ENCODE data around the gene TNS3. TPM values are rescaled to one million over a fixed set of nuclear protein-coding genes. Genes with fewer than 3 reads are reported as not detected.

The TNS3 gene
- total and polyA plus RNA-seq, 3 experiments from 2014 or later, result 1.4 to 1.5 TPM; not detected in 1

DNA sequence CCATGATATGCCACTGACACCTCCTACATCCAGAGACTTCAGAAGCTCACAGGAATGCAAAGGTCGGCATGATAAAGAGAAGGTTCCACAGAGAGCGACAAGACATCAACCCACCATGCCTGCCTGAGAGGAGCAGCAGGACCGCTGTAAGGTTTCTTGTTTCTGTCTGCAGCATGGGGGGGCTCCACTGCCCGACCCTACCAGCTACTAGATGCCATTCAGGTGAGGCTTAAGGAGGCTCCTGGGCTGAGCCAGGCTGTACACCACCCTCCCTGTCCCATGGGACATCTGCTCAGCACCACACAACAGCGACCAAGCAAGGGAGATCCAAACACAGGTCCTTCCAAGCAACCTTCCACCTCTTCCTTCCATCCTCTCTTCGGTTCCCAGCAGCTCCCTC is 234.6 kb downstream of the TNS3 start:
- Histone ChIP-seq H3K27ac (ENCODE audit: low read depth, low read length) (no peak overlapping the region), H3K9me3 (ENCODE audit: low read length) (no peaks in the 10 kb centered on the region), H3K36me3 (ENCODE audit: insufficient read depth, low read length) (no peaks in the 10 kb centered on the region), H3K27me3 (ENCODE audit: insufficient read depth, low read length, poor library complexity, severe bottlenecking) (no peaks in the 10 kb centered on the region), H3K4me3 (ENCODE audit: low read length) (no peak overlapping the region), H3K4me1 (ENCODE audit: insufficient read depth, low read length) (no peaks in the 10 kb centered on the region)
- Mint-ChIP-seq H3K27me3 (no peaks in the 10 kb centered on the region), H3K4me3 (no peak overlapping the region), H3K9me3 (peaks cover 0 to 2% (median 0%) of the 10 kb centered on the region in 5 donors), H3K27ac (no peak overlapping the region), H3K36me3 (no peaks in the 10 kb centered on the region), H3K4me1 (no peaks in the 10 kb centered on the region)
- no peak for DNase-seq
- ChIA-PET CTCF (no interaction called here), POLR2A (no interaction called here)

DNA sequence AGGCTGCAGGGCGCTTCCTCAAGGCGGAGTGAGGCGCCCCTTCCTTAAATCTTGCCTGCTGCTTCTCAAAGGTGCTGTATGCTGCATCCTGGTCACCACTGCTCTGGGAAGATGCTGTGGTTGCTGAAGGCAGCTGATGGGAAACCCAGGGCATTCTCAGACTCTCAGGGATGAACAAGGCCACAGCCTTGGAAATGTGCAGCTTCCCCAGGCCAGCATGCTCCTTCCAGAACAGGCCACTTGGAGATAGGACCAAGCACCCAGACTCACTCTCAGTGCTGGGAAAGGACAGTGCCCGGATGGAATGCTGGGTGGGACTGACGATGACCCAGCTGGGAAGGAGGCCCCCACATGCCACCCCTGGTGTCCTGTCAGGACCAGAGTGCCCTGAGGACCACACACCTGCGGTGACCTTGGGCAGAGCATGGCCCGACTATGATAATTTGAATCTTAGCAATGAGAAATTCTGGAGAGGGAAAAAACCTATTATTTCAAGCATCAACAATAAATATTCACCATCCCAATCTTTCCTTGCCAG is 235.5 kb downstream of the TNS3 start:
- no peak overlapping the region for H3K27ac Mint-ChIP-seq
- H3K9me3 Mint-ChIP-seq, result peaks cover 0 to 2% (median 0%) of the 10 kb centered on the region in 5 donors
- H3K4me3 ChIP-seq (ENCODE audit: low read length), result no peak overlapping the region
- H3K4me1 ChIP-seq (ENCODE audit: insufficient read depth, low read length), result no peaks in the 10 kb centered on the region
- no peaks in the 10 kb centered on the region for H3K9me3 ChIP-seq (ENCODE audit: low read length)
- no peak overlapping the region for H3K4me3 Mint-ChIP-seq
- no peaks in the 10 kb centered on the region for H3K27me3 Mint-ChIP-seq
- POLR2A ChIA-PET, result no interaction called here
- H3K36me3 Mint-ChIP-seq, result no peaks in the 10 kb centered on the region
- H3K36me3 ChIP-seq (ENCODE audit: insufficient read depth, low read length), result no peaks in the 10 kb centered on the region
- CTCF ChIA-PET, result no interaction called here
- no peaks in the 10 kb centered on the region for H3K27me3 ChIP-seq (ENCODE audit: insufficient read depth, low read length, poor library complexity, severe bottlenecking)
- no peak overlapping the region for H3K27ac ChIP-seq (ENCODE audit: low read depth, low read length)
- no peaks in the 10 kb centered on the region for H3K4me1 Mint-ChIP-seq
- no peak for DNase-seq

DNA sequence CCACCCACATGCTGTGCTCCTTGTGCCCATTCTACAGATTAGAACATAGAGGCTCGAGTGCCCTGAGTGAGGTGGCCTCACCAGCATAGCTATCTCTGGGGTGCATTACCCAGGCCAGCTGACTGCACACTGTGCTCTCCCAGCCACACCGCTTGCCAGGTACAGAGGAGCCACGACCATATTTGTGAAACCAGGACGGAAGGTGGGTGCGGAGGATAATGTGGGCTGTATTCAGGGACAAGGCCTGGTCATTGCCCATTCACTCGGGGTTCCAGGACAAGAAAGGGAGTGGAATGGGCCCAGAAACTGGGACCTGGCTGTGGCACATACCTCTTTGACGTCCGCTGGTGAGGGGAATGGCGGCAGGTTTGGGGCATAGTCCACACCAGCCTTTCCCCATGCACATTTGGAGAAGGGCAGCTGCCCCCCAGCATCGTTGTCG is 236.0 kb downstream of the TNS3 start:
- Mint-ChIP-seq H3K4me1 (no peaks in the 10 kb centered on the region), H3K36me3 (no peaks in the 10 kb centered on the region), H3K27me3 (no peaks in the 10 kb centered on the region), H3K27ac (no peak overlapping the region), H3K4me3 (no peak overlapping the region), H3K9me3 (peaks cover 0 to 2% (median 0%) of the 10 kb centered on the region in 5 donors)
- Histone ChIP-seq H3K36me3 (ENCODE audit: insufficient read depth, low read length) (no peaks in the 10 kb centered on the region), H3K27ac (ENCODE audit: low read depth, low read length) (no peak overlapping the region), H3K4me3 (ENCODE audit: low read length) (no peak overlapping the region), H3K9me3 (ENCODE audit: low read length) (no peaks in the 10 kb centered on the region), H3K27me3 (ENCODE audit: insufficient read depth, low read length, poor library complexity, severe bottlenecking) (no peaks in the 10 kb centered on the region), H3K4me1 (ENCODE audit: insufficient read depth, low read length) (no peaks in the 10 kb centered on the region)
- DNase-seq, result no peak
- POLR2A ChIA-PET, result no interaction called here
- CTCF ChIA-PET, result no interaction called here

DNA sequence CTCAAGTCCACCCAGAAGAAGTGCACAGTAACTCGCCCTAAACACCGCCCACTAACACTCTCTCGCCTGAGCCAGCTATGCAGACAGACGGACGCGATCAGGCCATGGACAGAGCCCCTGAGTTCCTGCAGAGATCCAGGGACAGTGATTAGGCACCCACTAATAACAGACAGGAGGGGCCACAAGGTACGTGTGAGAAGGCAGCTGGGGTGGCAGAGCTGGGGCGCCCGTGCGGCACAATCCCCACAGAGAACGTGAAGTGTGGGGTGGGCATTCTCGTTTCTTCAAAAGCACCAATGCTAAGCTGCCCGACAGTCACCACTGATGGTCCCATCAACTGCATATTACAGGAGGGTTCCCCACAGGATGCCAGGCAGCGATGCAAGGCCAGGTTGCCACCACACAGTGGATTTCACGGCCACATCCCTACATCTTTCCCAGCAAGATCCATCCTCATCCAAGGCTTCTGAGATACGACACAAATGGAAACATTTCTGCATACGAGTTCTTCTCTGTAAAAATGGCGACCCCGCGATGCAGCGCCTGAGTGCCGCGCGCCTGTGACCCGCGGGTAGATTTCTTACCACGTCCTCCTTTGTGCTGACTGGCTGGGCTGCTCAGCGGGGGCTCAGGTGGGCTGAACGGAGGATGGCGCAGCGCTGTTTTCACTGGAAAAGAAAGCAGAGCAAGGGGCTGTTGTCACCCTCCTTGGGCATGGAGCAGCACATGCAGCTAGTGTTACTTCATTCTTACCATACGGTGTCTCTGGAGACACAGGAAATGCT is 237.5 kb downstream of the TNS3 start:
- no peaks in the 10 kb centered on the region for H3K27me3 ChIP-seq (ENCODE audit: insufficient read depth, low read length, poor library complexity, severe bottlenecking)
- CTCF ChIA-PET, result no interaction called here
- no peaks in the 10 kb centered on the region for H3K4me1 Mint-ChIP-seq
- no peaks in the 10 kb centered on the region for H3K36me3 ChIP-seq (ENCODE audit: insufficient read depth, low read length)
- peaks cover 0 to 4% (median 0%) of the 10 kb centered on the region in 5 donors for H3K9me3 Mint-ChIP-seq
- POLR2A ChIA-PET, result no interaction called here
- H3K4me3 Mint-ChIP-seq, result no peak overlapping the region
- H3K4me3 ChIP-seq (ENCODE audit: low read length), result no peak overlapping the region
- no peak overlapping the region for H3K27ac Mint-ChIP-seq
- no peaks in the 10 kb centered on the region for H3K4me1 ChIP-seq (ENCODE audit: insufficient read depth, low read length)
- no peak for DNase-seq
- H3K9me3 ChIP-seq (ENCODE audit: low read length), result no peaks in the 10 kb centered on the region
- H3K27ac ChIP-seq (ENCODE audit: low read depth, low read length), result no peak overlapping the region
- H3K27me3 Mint-ChIP-seq, result no peaks in the 10 kb centered on the region
- H3K36me3 Mint-ChIP-seq, result no peaks in the 10 kb centered on the region

DNA sequence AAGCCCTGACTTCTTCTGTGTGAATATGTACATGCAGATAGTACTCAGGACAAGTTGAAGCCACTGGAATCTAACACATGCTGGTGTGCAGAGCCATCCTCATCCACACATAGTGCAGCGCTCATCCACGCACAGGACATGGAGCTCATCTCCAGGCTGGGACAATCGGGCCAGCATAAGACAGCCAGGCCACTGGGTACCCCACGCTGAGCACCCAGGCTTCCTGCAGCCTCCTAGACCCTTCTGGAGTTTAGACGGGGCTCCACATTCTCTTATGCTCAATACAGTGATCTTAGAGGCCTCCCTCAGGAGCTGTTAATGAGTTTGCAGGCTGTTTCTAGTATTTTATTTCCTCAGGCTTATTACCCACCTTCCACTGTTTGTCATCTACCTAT is 238.9 kb downstream of the TNS3 start:
- Mint-ChIP-seq H3K9me3 (peaks cover 0 to 4% (median 0%) of the 10 kb centered on the region in 5 donors), H3K27ac (no peak overlapping the region), H3K27me3 (no peaks in the 10 kb centered on the region), H3K4me1 (no peaks in the 10 kb centered on the region), H3K36me3 (no peaks in the 10 kb centered on the region), H3K4me3 (no peak overlapping the region)
- Histone ChIP-seq H3K9me3 (ENCODE audit: low read length) (no peaks in the 10 kb centered on the region), H3K27ac (ENCODE audit: low read depth, low read length) (no peak overlapping the region), H3K27me3 (ENCODE audit: insufficient read depth, low read length, poor library complexity, severe bottlenecking) (no peaks in the 10 kb centered on the region), H3K4me3 (ENCODE audit: low read length) (no peak overlapping the region), H3K36me3 (ENCODE audit: insufficient read depth, low read length) (no peaks in the 10 kb centered on the region), H3K4me1 (ENCODE audit: insufficient read depth, low read length) (no peaks in the 10 kb centered on the region)
- no peak for DNase-seq
- ChIA-PET CTCF (no interaction called here), POLR2A (no interaction called here)

DNA sequence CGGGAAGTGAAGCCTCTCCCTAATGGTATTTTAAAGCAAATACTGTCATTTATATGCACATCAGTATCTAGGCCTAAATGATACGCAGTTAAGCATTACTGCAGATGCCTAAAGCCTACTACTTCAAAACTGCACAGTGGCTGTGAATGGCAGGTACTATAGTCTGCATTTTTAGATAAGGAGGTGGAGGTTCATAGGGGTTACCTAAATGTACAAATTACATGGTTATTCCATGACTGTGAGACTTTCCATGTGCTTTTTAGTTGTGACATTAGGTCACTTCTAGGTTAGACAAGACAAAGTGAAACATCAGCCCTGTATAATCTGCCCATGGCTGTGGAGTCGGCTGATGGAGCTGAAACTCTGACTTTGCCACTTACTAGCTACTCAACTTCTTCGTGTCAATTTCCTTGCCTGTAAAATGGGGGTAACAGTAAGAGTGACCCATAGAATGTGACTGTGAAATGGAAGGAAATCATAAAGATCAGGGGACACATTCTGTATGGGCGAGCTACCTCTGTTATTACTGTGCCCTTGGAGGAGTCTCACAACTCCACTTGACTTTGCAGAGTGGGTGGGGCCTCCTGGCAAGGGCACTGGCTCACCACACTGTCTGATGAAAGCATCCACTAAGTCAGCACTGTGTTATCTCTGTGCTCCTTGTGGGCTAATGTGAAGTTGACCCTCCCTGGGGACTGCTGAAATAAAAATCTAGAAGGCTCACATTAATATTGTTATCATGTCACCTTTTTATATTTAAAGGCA is 239.4 kb downstream of the TNS3 start:
- peaks cover 0 to 4% (median 0%) of the 10 kb centered on the region in 5 donors for H3K9me3 Mint-ChIP-seq
- Histone ChIP-seq H3K4me1 (ENCODE audit: insufficient read depth, low read length) (no peaks in the 10 kb centered on the region), H3K4me3 (ENCODE audit: low read length) (no peak overlapping the region), H3K27me3 (ENCODE audit: insufficient read depth, low read length, poor library complexity, severe bottlenecking) (no peaks in the 10 kb centered on the region), H3K27ac (ENCODE audit: low read depth, low read length) (no peak overlapping the region), H3K9me3 (ENCODE audit: low read length) (no peaks in the 10 kb centered on the region), H3K36me3 (ENCODE audit: insufficient read depth, low read length) (no peaks in the 10 kb centered on the region)
- no peak for DNase-seq
- no peaks in the 10 kb centered on the region for H3K4me1 Mint-ChIP-seq
- H3K27me3 Mint-ChIP-seq, result no peaks in the 10 kb centered on the region
- H3K36me3 Mint-ChIP-seq, result no peaks in the 10 kb centered on the region
- ChIA-PET CTCF (no interaction called here), POLR2A (no interaction called here)
- no peak overlapping the region for H3K4me3 Mint-ChIP-seq
- H3K27ac Mint-ChIP-seq, result no peak overlapping the region

DNA sequence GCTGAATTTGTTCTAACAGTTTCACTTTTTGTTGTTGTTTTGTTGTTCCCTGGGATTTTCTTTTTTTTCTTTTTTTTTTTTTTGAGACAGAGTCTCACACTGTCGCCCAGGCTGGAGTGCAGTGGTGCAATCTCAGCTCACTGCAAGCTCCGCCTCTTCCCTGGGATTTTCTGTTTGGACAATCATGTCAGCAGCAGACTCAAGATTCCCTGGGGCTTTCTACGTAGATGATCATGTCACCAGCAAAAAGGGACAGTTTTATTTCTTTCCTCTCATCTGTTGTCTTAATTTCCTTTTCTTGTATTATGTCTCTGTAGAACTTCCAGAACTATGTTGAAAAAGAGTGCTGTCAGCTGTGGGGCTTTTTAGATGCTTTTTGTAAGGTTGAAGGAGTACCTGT is 241.4 kb downstream of the TNS3 start:
- no peaks in the 10 kb centered on the region for H3K9me3 ChIP-seq (ENCODE audit: low read length)
- no peaks in the 10 kb centered on the region for H3K4me1 ChIP-seq (ENCODE audit: insufficient read depth, low read length)
- ChIA-PET CTCF (no interaction called here), POLR2A (no interaction called here)
- no peaks in the 10 kb centered on the region for H3K36me3 ChIP-seq (ENCODE audit: insufficient read depth, low read length)
- Mint-ChIP-seq H3K27ac (no peak overlapping the region), H3K4me1 (no peaks in the 10 kb centered on the region), H3K9me3 (peaks cover 0 to 4% (median 0%) of the 10 kb centered on the region in 5 donors), H3K27me3 (no peaks in the 10 kb centered on the region), H3K36me3 (no peaks in the 10 kb centered on the region), H3K4me3 (no peak overlapping the region)
- no peaks in the 10 kb centered on the region for H3K27me3 ChIP-seq (ENCODE audit: insufficient read depth, low read length, poor library complexity, severe bottlenecking)
- DNase-seq, result no peak
- no peak overlapping the region for H3K27ac ChIP-seq (ENCODE audit: low read depth, low read length)
- H3K4me3 ChIP-seq (ENCODE audit: low read length), result no peak overlapping the region

DNA sequence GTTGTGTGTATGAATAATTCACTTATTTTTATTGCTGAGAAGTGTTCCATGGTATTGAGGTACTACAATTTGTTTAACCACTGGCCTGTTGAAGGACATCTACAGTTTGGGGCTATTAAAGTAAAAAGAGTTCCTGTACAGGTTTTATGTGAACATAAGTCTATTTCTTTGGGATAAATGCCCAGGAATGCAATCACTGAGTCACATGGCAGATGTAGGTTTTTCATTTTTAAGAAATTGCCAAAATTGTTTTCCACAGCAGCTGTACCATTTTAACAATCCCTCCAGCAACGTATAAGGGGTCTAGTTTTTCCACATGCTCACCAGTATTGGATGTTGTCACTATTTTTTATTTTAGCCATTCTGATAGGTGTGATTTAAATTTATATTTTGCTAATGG is 243.9 kb downstream of the TNS3 start:
- Mint-ChIP-seq H3K36me3 (no peaks in the 10 kb centered on the region), H3K9me3 (peaks cover 0 to 3% (median 0%) of the 10 kb centered on the region in 5 donors), H3K4me3 (no peak overlapping the region), H3K27me3 (no peaks in the 10 kb centered on the region), H3K27ac (no peak overlapping the region), H3K4me1 (no peaks in the 10 kb centered on the region)
- H3K4me1 ChIP-seq (ENCODE audit: insufficient read depth, low read length), result no peaks in the 10 kb centered on the region
- H3K9me3 ChIP-seq (ENCODE audit: low read length), result no peaks in the 10 kb centered on the region
- H3K4me3 ChIP-seq (ENCODE audit: low read length), result no peak overlapping the region
- no peaks in the 10 kb centered on the region for H3K36me3 ChIP-seq (ENCODE audit: insufficient read depth, low read length)
- DNase-seq, result no peak
- no peak overlapping the region for H3K27ac ChIP-seq (ENCODE audit: low read depth, low read length)
- POLR2A ChIA-PET, result no interaction called here
- CTCF ChIA-PET, result no interaction called here
- no peaks in the 10 kb centered on the region for H3K27me3 ChIP-seq (ENCODE audit: insufficient read depth, low read length, poor library complexity, severe bottlenecking)

All from CD8-positive, alpha-beta memory T cell (primary cell).